GM21528 (cell line): ENCODE results near the gene PDE3A.

Experiments
- ATAC-seq: cut with Tn5 transposase; IDR thresholded peaks from one replicate; pipeline ENCODE4 v1.9.1; 2021; ENCODE audit warnings: mild to moderate bottlenecking, moderate library complexity; ENCODE audit not compliant: unreplicated experiment, low FRiP score

Gene PDE3A

DNA sequence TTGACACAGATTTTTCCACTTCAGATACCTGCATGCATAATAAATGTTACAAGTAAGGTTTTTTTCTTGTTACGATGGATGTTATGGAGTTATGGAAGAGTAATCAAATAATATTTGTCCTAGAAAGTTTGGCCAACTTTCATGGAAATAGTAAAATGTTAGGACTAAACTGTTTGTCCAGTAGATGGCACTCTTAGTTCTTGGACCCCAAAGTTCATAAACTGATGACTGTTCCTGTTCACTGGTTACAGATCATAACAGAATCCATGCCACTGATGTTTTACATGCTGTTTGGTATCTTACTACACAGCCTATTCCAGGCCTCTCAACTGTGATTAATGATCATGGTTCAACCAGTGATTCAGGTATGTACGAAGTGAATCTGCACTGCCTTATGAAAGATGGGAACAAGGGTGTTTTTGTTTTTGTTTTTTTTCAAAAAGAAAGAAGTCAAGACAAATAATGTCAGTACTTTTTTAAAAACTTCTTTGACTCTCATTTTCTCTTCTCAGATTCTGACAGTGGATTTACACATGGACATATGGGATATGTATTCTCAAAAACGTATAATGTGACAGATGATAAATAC is 278.0 kb downstream of the PDE3A start:
- peak; percentile 55 for ATAC-seq

DNA sequence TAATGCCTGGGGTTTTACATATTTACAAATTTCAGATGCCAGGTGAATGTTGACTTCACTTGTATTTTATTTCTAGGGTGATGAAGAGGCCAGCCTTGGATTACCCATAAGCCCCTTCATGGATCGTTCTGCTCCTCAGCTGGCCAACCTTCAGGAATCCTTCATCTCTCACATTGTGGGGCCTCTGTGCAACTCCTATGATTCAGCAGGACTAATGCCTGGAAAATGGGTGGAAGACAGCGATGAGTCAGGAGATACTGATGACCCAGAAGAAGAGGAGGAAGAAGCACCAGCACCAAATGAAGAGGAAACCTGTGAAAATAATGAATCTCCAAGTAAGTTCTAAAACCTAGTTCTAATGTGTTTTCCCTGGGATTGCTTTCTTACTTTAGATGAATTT is 285.5 kb downstream of the PDE3A start:
- no peak for ATAC-seq

DNA sequence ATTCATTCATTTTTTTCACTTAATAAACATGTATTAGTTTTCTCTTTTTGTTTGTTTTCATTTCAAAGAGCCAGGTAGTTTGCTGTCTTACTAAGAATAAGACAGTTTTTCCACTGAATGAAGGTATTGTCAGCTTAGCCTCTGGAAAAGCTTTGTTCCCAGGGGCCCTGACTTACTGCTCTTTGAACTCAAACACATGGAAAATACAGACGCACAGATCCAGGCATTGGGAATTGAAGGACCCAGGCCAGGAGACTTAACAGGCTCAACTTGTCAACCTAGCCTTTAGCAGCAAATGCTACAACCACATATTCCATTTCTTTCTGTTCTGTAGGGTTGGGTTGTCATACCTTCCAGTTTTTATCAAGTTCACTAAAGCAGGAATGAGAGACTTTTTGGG is 288.3 kb downstream of the PDE3A start:
- ATAC-seq = no peak

DNA sequence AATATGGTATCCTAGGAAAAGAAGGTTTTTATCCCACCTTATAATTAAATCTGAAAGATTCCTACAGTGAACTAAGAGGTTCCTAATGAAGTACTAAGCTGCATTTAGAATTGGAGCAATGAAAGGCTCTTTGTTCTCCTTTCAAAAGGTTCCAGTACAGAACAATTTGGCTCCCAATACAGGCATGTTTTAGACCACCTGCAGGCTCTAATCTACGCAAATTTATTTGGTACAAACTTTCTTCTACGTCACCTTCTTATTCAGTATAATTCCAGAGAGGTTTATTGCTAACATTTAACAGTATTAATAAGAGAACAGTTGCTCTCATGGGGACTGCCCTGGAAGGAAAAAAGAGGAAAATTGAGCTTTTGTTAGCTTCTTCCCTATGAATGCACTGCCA is 289.2 kb downstream of the PDE3A start:
- no peak for ATAC-seq

DNA sequence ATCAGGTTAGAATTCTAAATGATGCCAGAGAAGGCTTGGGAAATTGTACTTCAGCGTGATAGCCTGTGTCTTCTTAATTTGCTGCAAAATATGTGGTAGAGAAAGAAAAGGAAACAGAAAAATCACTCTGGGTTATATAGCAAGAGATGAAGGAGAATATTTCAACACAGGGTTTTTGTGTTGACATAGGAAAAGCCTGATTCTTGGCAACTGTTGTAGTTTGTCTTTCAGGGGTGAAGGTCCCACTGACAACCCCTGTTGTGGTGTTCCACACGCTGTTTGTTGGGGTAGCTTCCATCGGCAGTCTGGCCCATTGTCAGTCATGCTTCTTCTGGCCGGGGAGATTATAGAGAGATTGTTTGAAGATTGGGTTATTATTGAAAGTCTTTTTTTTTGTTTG is 313.0 kb downstream of the PDE3A start:
- ATAC-seq = no peak

DNA sequence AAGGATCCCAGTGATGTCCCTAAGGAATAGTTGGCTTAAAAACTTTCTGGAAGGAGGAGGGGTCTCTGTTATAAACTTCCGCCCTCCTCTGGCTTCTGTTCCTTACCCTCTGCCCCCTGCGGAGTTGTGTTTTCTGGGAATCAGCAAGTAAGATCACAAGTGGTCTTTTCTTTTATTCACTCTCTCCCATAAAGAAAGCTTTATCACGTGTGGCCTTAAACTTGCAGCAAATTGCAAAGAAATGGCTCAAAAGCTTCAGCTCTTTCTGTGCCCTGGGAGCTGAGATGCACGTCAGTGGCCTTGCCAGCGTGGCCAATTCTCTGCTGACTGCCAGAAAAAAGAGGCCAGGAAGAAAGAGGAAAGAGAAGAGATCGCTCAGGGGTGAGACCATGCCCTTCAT is 326.9 kb downstream of the PDE3A start, which contains the start of gene SLCO1C1:
TSS of gene SLCO1C1 (plus strand) at position 101 of the 400 bp plus-strand sequence. CDS start 4,245 bp downstream, outside the sequence.
- ATAC-seq = no peak

DNA sequence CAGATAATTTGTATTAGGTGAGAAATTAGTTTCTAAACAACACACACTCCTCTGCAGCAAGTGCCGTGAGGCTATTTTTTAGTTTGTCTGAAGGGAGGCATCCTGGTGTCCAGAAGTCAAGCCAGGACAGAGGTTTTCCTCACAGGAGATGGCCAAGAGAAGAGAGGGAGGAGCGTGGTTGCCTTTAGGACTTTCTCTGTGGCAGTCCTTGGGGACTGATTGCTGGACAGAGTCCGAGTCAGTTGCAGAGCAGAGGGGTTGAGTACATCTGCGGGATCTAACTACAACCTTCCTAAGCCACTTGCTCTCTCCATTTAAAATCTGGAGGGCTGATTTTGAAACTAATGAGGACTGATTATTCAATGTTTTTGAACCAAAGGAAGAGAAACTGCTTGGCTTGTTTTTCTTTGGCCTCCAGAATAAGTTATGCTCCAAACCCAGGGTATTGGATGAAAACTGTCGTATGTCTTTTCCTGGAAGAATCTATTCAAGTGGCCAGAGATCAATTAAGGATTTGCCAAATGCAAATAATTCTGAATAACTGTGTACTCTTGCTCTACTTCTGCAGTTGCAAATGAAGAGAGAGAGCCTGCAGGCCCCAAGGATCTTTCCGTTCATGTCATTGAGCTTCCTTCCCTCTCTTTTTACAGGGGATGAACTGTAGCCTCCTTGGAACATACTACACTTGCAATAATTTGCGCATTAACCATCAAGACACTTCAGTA is 328.0 kb downstream of the PDE3A start:
- ATAC-seq = no peak

DNA sequence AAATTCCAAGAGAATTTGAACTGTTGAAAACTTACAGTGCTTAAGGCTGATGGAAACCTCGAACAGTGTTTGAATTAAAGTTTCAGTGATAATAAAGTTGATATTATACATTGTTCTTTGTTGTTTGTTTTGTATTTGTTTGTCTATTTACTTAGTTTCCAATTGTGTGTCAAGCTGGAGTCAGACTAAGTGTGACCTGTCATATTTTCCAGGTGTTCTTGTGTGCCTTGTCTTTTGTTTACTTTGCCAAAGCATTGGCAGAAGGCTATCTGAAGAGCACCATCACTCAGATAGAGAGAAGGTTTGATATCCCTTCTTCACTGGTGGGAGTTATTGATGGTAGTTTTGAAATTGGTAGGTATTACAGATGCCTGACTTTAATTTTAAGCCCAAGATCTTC is 332.8 kb downstream of the PDE3A start:
- no peak for ATAC-seq

DNA sequence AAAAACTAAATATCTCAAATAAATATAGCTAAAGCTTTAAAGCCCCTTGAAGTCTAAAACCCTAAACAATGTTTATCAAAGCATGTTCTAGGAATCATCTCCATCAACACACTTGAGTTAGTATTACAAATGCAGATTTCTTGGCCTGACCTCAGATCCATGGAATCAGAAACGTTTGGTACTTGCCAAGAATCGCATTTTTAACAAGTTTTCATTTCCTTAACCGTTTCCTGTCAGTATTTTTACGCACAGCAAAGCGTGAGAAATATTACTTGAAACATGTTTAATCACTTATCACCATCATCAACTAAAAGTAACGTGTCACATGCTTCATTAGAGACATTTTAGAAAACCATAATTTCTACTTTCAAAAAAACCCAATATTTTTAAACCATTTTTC is 336.5 kb downstream of the PDE3A start:
- ATAC-seq = no peak

DNA sequence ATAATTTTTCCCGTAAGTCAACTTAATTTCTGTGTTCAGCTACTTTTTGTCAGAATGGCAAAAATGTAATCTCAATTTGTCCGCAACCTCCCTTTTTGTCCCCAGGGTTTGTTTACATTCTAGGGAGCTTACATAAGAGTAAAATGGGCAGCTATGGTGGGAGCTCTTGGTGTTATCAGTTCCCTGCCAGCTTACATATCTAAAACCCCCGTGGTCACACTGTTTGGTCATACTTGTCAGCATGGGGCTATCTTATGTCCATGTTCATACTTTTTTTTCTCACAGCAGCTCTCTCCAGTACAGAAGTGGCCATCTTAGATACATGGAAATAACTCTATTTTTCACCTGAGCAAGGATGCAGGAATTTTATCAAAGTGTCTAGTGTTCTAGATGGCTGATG is 343.5 kb downstream of the PDE3A start:
- no peak for ATAC-seq

DNA sequence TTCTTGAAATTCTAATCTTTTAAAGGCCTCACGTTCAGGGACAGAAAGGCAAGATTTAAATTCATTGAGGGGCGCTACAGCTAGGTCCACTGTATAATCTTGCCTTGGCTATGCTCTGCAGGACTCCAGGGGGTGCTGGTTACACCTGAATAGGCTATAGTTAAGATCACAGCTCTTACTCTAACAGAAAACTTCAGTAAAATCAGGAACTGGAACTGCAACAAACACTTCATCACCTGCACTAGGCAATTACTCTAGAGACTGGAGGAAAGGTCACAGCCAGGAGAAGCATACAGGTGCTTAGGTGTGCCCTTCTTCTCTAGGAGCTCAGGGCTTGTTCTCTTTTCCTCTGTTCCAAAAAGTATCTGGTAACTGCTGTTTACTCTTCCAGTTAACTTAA is 347.7 kb downstream of the PDE3A start:
- ATAC-seq = no peak

DNA sequence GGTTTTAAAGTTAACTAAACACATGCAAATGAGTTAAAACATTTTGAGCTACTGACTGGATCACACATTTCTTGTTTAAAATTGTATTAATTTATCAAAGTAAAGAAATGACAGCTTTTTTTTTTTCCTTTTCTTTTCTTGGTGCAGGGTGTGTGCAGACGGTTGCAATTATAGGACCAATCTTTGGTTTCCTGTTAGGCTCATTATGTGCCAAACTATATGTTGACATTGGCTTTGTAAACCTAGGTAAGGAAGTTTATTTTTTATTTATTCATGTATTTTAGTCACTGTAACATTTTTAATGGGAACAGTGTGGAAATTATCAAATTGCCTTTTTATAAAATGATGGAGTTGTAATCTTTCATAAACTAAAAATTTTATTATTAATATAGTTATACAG is 348.6 kb downstream of the PDE3A start:
- ATAC-seq = no peak

DNA sequence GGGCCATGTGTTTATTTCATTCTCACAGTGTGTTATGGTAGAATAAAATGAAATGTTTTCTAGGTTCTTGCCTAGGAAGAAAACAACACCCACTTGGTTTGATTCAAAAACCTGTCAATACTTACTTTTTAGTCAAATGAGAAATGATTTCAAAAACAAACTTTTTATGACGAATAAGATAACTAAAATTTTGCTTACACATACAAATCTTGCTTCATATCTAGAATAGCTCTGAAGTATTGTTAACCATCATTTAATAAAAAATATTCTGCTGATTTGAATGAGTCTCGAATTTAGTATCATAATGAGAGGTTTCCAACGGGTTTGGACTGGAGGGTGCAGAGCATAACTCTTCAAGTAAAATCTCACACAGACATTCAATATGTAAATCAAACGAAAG is 350.0 kb downstream of the PDE3A start:
- no peak for ATAC-seq

DNA sequence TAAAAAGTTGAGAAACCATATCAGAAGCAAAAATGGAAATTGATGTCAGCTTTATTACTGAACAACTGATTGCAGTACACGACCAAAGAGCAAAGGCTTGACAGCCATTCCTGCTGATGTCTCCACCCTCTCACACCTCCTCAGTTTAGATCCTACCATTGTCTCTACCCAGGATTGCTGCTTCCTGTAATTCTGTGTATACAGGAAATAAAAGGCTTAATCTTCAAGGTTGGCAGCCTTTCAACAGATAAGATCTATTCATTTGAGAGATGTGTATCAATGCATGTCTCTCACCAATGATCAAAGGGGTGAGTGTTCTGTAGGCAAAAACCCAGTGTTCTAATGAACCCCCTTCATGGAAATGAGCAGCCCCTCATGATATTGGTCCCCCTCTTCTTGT is 353.8 kb downstream of the PDE3A start:
- no peak for ATAC-seq

DNA sequence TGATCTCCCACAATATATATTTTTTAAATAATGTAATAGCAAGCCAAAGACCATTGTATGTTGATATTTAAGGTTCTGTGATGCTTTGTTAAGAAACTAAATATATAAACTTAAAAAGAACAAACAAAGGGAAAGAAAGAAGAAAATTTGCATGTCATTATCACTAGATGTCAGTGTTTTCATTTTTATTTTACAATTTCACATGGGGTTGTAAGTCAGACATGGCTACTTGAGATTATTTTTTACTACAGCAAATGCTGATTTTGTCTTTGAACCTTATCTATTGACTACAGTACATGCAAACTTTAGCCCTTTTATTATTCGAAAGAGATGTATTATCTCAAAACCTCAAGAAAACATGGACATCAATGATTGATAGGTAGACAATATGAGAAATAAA is 362.9 kb downstream of the PDE3A start:
- ATAC-seq = no peak
